H1 (cell line): Measurements from ENCODE around the gene PRSS50. TPM values are rescaled to one million over a fixed set of nuclear protein-coding genes. Genes with fewer than 3 reads are reported as not detected.
A peak's percentile ranks its signal among the peaks of the same experiment; 100 is the strongest.

Experiments
- CTCF ChIA-PET: fragments of 300-600 bp; sonication (Branson Sonifier 250); formaldehyde crosslinking; loops from one replicate; lab custom pipeline; 2021; ENCODE audit not compliant: partially characterized antibody; lab: Charles Lee
- POLR2A ChIA-PET: fragments of 300-600 bp; sonication (Branson Sonifier 250); formaldehyde crosslinking; loops from one replicate; lab custom pipeline; 2021; ENCODE audit warnings: inconsistent platforms; ENCODE audit not compliant: partially characterized antibody; lab: Charles Lee
- DNase-seq, 2 experiments: peaks; one replicate each; pipeline versions ENCODE4 v3.0.0 to v3.0.0-alpha.2; 2010 to 2022; ENCODE audit warnings: low spot score in 2 of 2, low read depth in 1 of 2, mixed read lengths in 1 of 2
- FAIRE-seq: peaks from 2 replicates; lab custom pipeline; 2011; peaks lifted over from hg19 to GRCh38; lab: Jason Lieb, UNC
- H2AFZ ChIP-seq: 2 replicates; pipeline ENCODE4 v1.8.1; 2012; ENCODE audit warnings: low read length, inconsistent platforms
- H2AK5ac ChIP-seq: 2 replicates; pipeline ENCODE4 v1.6.1; 2013; ENCODE audit warnings: low read depth, low read length
- H2BK120ac ChIP-seq: replicated peaks from 2 replicates; pipeline ENCODE3; 2013; ENCODE audit warnings: low read depth, low read length, inconsistent platforms
- H2BK12ac ChIP-seq: 2 replicates; pipeline ENCODE4 v1.6.1; 2013; ENCODE audit warnings: low read depth, low read length
- H2BK15ac ChIP-seq: 2 replicates; pipeline ENCODE4 v1.6.1; 2013; ENCODE audit warnings: low read length
- H2BK20ac ChIP-seq: 2 replicates; pipeline ENCODE4 v1.6.1; 2013; ENCODE audit warnings: low read length
- H2BK5ac ChIP-seq: 2 replicates; pipeline ENCODE4 v1.6.1; 2013; ENCODE audit warnings: low read depth, low read length
- H3K14ac ChIP-seq: 2 replicates; pipeline ENCODE4 v1.6.1; 2013; ENCODE audit warnings: inconsistent platforms; ENCODE audit not compliant: insufficient read length
- H3K18ac ChIP-seq: 2 replicates; pipeline ENCODE4 v1.6.1; 2013; ENCODE audit warnings: low read length; ENCODE audit errors: extremely low read depth
- H3K23ac ChIP-seq: 2 replicates; pipeline ENCODE4 v1.6.1; 2013; ENCODE audit warnings: inconsistent platforms; ENCODE audit not compliant: insufficient read length
- H3K23me2 ChIP-seq: 2 replicates; pipeline ENCODE4 v1.6.1; 2013; ENCODE audit warnings: low read depth, low read length
- H3K27ac ChIP-seq: 2 replicates; pipeline ENCODE4 v1.6.1; 2011; ENCODE audit warnings: low read depth, low read length, inconsistent platforms
- H3K27me3 ChIP-seq, 4 experiments: replicated peaks in 1 of 4; 1 replicate in 1 of 4; 2 replicates in 3 of 4; pipeline versions ENCODE4 v1.6.1 to v1.8.1; 2011 to 2013; ENCODE audit warnings: low read length in 3 of 4, mild to moderate bottlenecking in 3 of 4, inconsistent platforms in 2 of 4, mixed read lengths in 2 of 4, moderate library complexity in 1 of 4; ENCODE audit not compliant: control insufficient read depth in 3 of 4, insufficient read depth in 3 of 4; ENCODE audit errors: extremely low read depth in 1 of 4
- H3K36me3 ChIP-seq, 4 experiments: 2 replicates each; pipeline versions ENCODE4 v1.6.1 to v1.8.1; 2011 to 2013; ENCODE audit warnings: mild to moderate bottlenecking in 4 of 4, low read length in 3 of 4, moderate library complexity in 2 of 4, control low read depth in 1 of 4, inconsistent platforms in 1 of 4; ENCODE audit not compliant: insufficient read depth in 4 of 4, control insufficient read depth in 2 of 4
- H3K4ac ChIP-seq: replicated peaks from 2 replicates; pipeline ENCODE3; 2013; ENCODE audit warnings: low read length, low read depth, mixed read lengths, inconsistent platforms; ENCODE audit not compliant: insufficient read length
- H3K4me1 ChIP-seq, 4 experiments: replicated peaks in 1 of 4; 1 replicate in 1 of 4; 2 replicates in 3 of 4; pipeline versions ENCODE4 v1.6.1 to v1.8.1; 2011 to 2013; ENCODE audit warnings: low read length in 3 of 4, inconsistent platforms in 2 of 4, mixed read lengths in 1 of 4; ENCODE audit not compliant: insufficient read depth in 4 of 4, control insufficient read depth in 3 of 4
- H3K4me2 ChIP-seq, 2 experiments: 2 replicates each; pipeline versions ENCODE4 v1.6.1 to v1.8.1; 2011 to 2013; ENCODE audit warnings: low read depth in 2 of 2, low read length in 2 of 2, control low read depth in 1 of 2, inconsistent platforms in 1 of 2, mild to moderate bottlenecking in 1 of 2; ENCODE audit not compliant: insufficient read depth in 1 of 2
- H3K4me3 ChIP-seq, 4 experiments: fragments of 200-600, 300-600 bp in 1 of 4; sonication (generic), shearing (Covaris generic), sonication (Bioruptor Twin) in 1 of 4; 2 replicates each; pipeline versions ENCODE4 v1.5.1 to v1.8.1; 2011 to 2016; ENCODE audit warnings: low read length in 4 of 4, low read depth in 3 of 4, control low read depth in 2 of 4, inconsistent platforms in 2 of 4, mild to moderate bottlenecking in 2 of 4, mixed read lengths in 1 of 4, moderate library complexity in 1 of 4; ENCODE audit not compliant: insufficient read depth in 2 of 4; ENCODE audit errors: extremely low read depth in 1 of 4
- H3K56ac ChIP-seq: replicated peaks from 2 replicates; pipeline ENCODE3; 2013; ENCODE audit warnings: low read depth, mild to moderate bottlenecking, mixed read lengths, low read length, inconsistent platforms; ENCODE audit not compliant: insufficient read length
- H3K79me1 ChIP-seq: 2 replicates; pipeline ENCODE4 v1.6.1; 2013; ENCODE audit warnings: low read depth, low read length, control low read depth
- H3K79me2 ChIP-seq, 2 experiments: 2 replicates each; pipeline versions ENCODE4 v1.6.1 to v1.8.1; 2012 to 2013; ENCODE audit warnings: low read length in 2 of 2, mild to moderate bottlenecking in 2 of 2, inconsistent platforms in 1 of 2; ENCODE audit not compliant: insufficient read depth in 2 of 2, control insufficient read depth in 1 of 2
- H3K9ac ChIP-seq, 4 experiments: replicated peaks in 1 of 4; 1 replicate in 1 of 4; 2 replicates in 3 of 4; pipeline versions ENCODE4 v1.6.1 to v1.8.1; 2011 to 2013; ENCODE audit warnings: low read depth in 3 of 4, low read length in 3 of 4, control low read depth in 2 of 4, mild to moderate bottlenecking in 2 of 4, moderate library complexity in 2 of 4, inconsistent platforms in 1 of 4; ENCODE audit errors: extremely low read depth in 1 of 4
- H3K9me3 ChIP-seq, 2 experiments: 2 replicates each; pipeline versions ENCODE4 v1.6.1 to v1.8.1; 2012 to 2013; ENCODE audit warnings: mild to moderate bottlenecking in 2 of 2, moderate library complexity in 2 of 2, control low read depth in 1 of 2, inconsistent platforms in 1 of 2, low read depth in 1 of 2, low read length in 1 of 2, mixed read lengths in 1 of 2; ENCODE audit not compliant: insufficient read depth in 2 of 2
- H4K20me1 ChIP-seq, 2 experiments: replicated peaks in 1 of 2; 2 replicates each; pipeline versions ENCODE3 to v1.8.1; 2011 to 2013; ENCODE audit warnings: inconsistent platforms in 2 of 2, low read length in 2 of 2, mild to moderate bottlenecking in 1 of 2; ENCODE audit not compliant: insufficient read depth in 2 of 2, control insufficient read depth in 1 of 2
- H4K5ac ChIP-seq: 2 replicates; pipeline ENCODE4 v1.6.1; 2013; ENCODE audit warnings: low read length, low read depth, mixed read lengths, inconsistent platforms; ENCODE audit not compliant: insufficient read length
- H4K8ac ChIP-seq: 2 replicates; pipeline ENCODE4 v1.8.0; 2013; ENCODE audit warnings: mild to moderate bottlenecking, moderate library complexity, low read length, inconsistent platforms; ENCODE audit not compliant: insufficient read depth; ENCODE audit errors: extremely low read depth
- H4K91ac ChIP-seq: replicated peaks from 2 replicates; pipeline ENCODE3; 2013; ENCODE audit warnings: low read length, mixed read lengths, inconsistent platforms; ENCODE audit not compliant: insufficient read length
- CBX5 ChIP-seq: fragments of 300-800, 300-1000 bp; sonication (generic); IDR thresholded peaks from 2 replicates; pipeline ENCODE4 v1.7.1; 2016; ENCODE audit warnings: antibody characterized with exemption, low read length, low read depth
- CTBP2 ChIP-seq: IDR thresholded peaks from 2 replicates; pipeline ENCODE4 v1.7.0; 2011; ENCODE audit warnings: borderline replicate concordance, mild to moderate bottlenecking, moderate library complexity, mixed read lengths, low read length; ENCODE audit not compliant: insufficient read depth, insufficient read length
- GABPA ChIP-seq: IDR thresholded peaks from 2 replicates; pipeline ENCODE4 v1.6.1; 2011; ENCODE audit warnings: mild to moderate bottlenecking, low read length, moderate library complexity, borderline replicate concordance; ENCODE audit not compliant: insufficient read depth
- HDAC6 ChIP-seq: IDR thresholded peaks from one replicate; pipeline ENCODE4 v1.7.1; 2012; ENCODE audit warnings: low read depth, mild to moderate bottlenecking, inconsistent platforms, low read length, moderate library complexity
- KDM1A ChIP-seq: fragments of 200-600, 300-600 bp; sonication (generic); IDR thresholded peaks from 2 replicates; pipeline ENCODE4 v1.7.1; 2016; ENCODE audit warnings: mild to moderate bottlenecking, low read length, borderline replicate concordance
- MAFK ChIP-seq: IDR thresholded peaks from 2 replicates; pipeline ENCODE4 v1.6.1; 2012; ENCODE audit warnings: low read depth, mild to moderate bottlenecking, improper control_type of control experiment, low read length
- RFX5 ChIP-seq: IDR thresholded peaks from 2 replicates; pipeline ENCODE4 v1.6.1; 2011; ENCODE audit warnings: low read depth, low read length, improper control_type of control experiment, borderline replicate concordance
- SIN3A ChIP-seq, 2 experiments: IDR thresholded peaks in 1 of 2; conservative IDR thresholded peaks in 1 of 2; 2 replicates each; pipeline ENCODE4 v1.6.1; 2011 to 2012; ENCODE audit warnings: low read length in 2 of 2, improper control_type of control experiment in 1 of 2, low read depth in 1 of 2, mild to moderate bottlenecking in 1 of 2
- SP4 ChIP-seq: IDR thresholded peaks from 2 replicates; pipeline ENCODE4 v1.6.1; 2012; ENCODE audit warnings: low read length, inconsistent platforms
- TAF7 ChIP-seq: optimal IDR thresholded peaks from 2 replicates; pipeline ENCODE3; 2011; ENCODE audit warnings: low read depth, mild to moderate bottlenecking, inconsistent platforms, low read length, moderate library complexity, borderline replicate concordance
- TEAD4 ChIP-seq: IDR thresholded peaks from 2 replicates; pipeline ENCODE4 v1.6.1; 2012; ENCODE audit warnings: low read depth, low read length, inconsistent platforms, mixed read lengths
- WGBS, 2 experiments: shearing (Covaris generic) in 1 of 2; methylation state at CpG; one replicate each; pipeline versions ENCODE4 v1.1.6 to v1.1.7; 2013 to 2015; ENCODE audit warnings: low lambda C conversion rate in 2 of 2, mixed read lengths in 2 of 2, inconsistent platforms in 1 of 2, low coverage in 1 of 2, missing lambda C conversion rate in 1 of 2; ENCODE audit not compliant: insufficient replicate concordance in 2 of 2, insufficient coverage in 1 of 2, insufficient read length in 1 of 2; ENCODE audit errors: extremely low coverage in 1 of 2, missing lambda C conversion rate in 1 of 2; 5-methylcytosine and 5-hydroxymethylcytosine counted together
- polyA plus RNA-seq, 7 experiments: library from polyadenylated mRNA; depleted of rRNA in 3 of 7; stranded (reverse) in 5 of 7; unstranded in 2 of 7; fragments of >200 nt in 5 of 7; fragments of 200-250 nt in 2 of 7; gene quantifications; 1 replicate in 5 of 7; 2 replicates in 1 of 7; 4 replicates in 1 of 7; pipeline versions ENCODE4 v1.2.1 to v1.2.3, GENCODE V29; 2011 to 2013; ENCODE audit warnings: missing spikeins in 2 of 7, mixed read lengths in 2 of 7
- total RNA-seq: library from RNA; stranded (reverse); fragmentation: NEBNext Ultra II Directional; extraction: Animal tissue kit (Norgen Biotek cat#: 25700); gene quantifications from 2 replicates; pipeline ENCODE4 v1.2.1, GENCODE V29; 2021

The PRSS50 gene
- total and polyA plus RNA-seq, 2 of the 8 experiments (the other 6 are each of a cell fraction or from before 2014, with no cell fraction given), result 0.47 to 0.71 TPM

GRCh38 chr3:46695177-46695961, 22.3 kb downstream of the PRSS50 start:
- Histone ChIP-seq H2BK20ac (peak overlapping the region; percentile 90), H2BK120ac (no peak overlapping the region), H2AFZ (no peak overlapping the region), H3K27me3 (peaks cover 2 to 35% (median 21%) of the 10 kb centered on the region in 4 experiments), H3K56ac (no peak overlapping the region), H3K27ac (no peak overlapping the region), H4K91ac (peak overlapping the region; percentile 22), H4K20me1 (peaks cover 0 to 8% of the 10 kb centered on the region in 2 experiments), H3K23me2 (peaks cover 6% of the 10 kb centered on the region; the same call in 1 of the 2 replicates), H3K23ac (no peak overlapping the region), H3K36me3 (no peaks in the 10 kb centered on the region), H2AK5ac (peak overlapping the region; percentile 70; the same call in 1 of the 2 replicates), H3K4me2 (no peak overlapping the region), H4K5ac (no peak overlapping the region), H3K14ac (no peak overlapping the region), H3K4me3 (no peak overlapping the region), H2BK12ac (peak overlapping the region; percentile 88; the same call in 1 of the 2 replicates), H3K18ac (peak overlapping the region; percentile 9; the same call in 1 of the 2 replicates), H3K4ac (peak overlapping the region; percentile 10), H3K4me1 (peaks cover 0 to 24% (median 19%) of the 10 kb centered on the region in 4 experiments; a peak in 6 of 7 replicates), H4K8ac (no peak overlapping the region), H3K79me1 (no peaks in the 10 kb centered on the region), H3K9ac (no peak overlapping the region), H2BK5ac (peak overlapping the region; percentile 56), H2BK15ac (peak overlapping the region; percentile 99; the same call in 1 of the 2 replicates), H3K9me3 (no peaks in the 10 kb centered on the region), H3K79me2 (no peaks in the 10 kb centered on the region)
- CTCF ChIA-PET, result interaction anchor here (0.6 to 7.2 kb wide), 20 partner anchors 12 to 314 kb away, joined by 3 to 64 read pairs (median 4); partner anchors contain the start of gene PRSS50
- peak; percentile 73 for FAIRE-seq
- POLR2A ChIA-PET, result interaction anchor here (0.5 to 1.0 kb wide), 4 partner anchors 29 to 183 kb away, joined by 3 read pairs; no protein-coding TSS in a partner anchor
- 61% methylated on average over 11 of the region's 11 CpGs; no CpG with 5 or more reads in 1 of the 2 experiments for WGBS, 2 experiments
- DNase-seq, result peak in 1 of 2 experiments; percentile 78
- TF ChIP-seq RFX5, result no peak
- TF ChIP-seq SIN3A (conservative IDR thresholded peaks at IDR 0.05 in 1 of 2, IDR thresholded peaks at IDR 0.05 in 1 of 2; ENCODE audit: low read depth in 1 of 2, low read length in 2 of 2), result no peak
- TF ChIP-seq GABPA, result peak; percentile 38; the same call in 1 of the 2 replicates
- no peak for TF ChIP-seq CTBP2
- no peak for TF ChIP-seq TAF7
- no peak for TF ChIP-seq SP4
- no peak for TF ChIP-seq CBX5
- no peak for TF ChIP-seq HDAC6
- no peak for TF ChIP-seq MAFK
- TF ChIP-seq TEAD4, result peak; percentile 41; the same call in 1 of the 2 replicates
- no peak for TF ChIP-seq KDM1A
